ENCODE results near the gene IPO13.

Gene IPO13, protein sequence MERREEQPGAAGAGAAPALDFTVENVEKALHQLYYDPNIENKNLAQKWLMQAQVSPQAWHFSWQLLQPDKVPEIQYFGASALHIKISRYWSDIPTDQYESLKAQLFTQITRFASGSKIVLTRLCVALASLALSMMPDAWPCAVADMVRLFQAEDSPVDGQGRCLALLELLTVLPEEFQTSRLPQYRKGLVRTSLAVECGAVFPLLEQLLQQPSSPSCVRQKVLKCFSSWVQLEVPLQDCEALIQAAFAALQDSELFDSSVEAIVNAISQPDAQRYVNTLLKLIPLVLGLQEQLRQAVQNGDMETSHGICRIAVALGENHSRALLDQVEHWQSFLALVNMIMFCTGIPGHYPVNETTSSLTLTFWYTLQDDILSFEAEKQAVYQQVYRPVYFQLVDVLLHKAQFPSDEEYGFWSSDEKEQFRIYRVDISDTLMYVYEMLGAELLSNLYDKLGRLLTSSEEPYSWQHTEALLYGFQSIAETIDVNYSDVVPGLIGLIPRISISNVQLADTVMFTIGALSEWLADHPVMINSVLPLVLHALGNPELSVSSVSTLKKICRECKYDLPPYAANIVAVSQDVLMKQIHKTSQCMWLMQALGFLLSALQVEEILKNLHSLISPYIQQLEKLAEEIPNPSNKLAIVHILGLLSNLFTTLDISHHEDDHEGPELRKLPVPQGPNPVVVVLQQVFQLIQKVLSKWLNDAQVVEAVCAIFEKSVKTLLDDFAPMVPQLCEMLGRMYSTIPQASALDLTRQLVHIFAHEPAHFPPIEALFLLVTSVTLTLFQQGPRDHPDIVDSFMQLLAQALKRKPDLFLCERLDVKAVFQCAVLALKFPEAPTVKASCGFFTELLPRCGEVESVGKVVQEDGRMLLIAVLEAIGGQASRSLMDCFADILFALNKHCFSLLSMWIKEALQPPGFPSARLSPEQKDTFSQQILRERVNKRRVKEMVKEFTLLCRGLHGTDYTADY

GRCh38 chr1:43946236-43947060, at the start of gene IPO13:
Gene IPO13 (plus strand): TSS chr1:43946950. CDS start chr1:43947601, 651 bp downstream.
- DNase-seq (ENCODE audit: low spot score), result peak; percentile 96

DNA sequence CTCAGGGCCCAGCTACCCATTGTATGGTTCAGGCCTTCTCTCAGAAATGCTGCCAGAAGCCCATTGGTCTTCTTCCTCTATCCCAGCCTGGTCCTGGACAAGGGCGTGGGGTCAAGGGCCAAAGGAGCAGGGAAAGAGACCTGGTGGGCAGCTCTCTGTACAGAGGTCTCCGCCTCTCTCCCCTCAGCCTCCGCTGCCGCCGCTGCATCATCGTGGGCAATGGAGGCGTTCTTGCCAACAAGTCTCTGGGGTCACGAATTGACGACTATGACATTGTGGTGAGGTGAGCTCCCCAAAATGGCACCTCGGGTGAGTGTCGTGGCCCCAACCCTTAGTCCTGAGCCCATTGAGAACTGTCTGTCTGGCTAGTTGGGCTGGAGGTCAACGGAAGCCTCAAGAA, 47.8 kb upstream of the IPO13 start:
- no peak for DNase-seq (ENCODE audit: low spot score)

DNA sequence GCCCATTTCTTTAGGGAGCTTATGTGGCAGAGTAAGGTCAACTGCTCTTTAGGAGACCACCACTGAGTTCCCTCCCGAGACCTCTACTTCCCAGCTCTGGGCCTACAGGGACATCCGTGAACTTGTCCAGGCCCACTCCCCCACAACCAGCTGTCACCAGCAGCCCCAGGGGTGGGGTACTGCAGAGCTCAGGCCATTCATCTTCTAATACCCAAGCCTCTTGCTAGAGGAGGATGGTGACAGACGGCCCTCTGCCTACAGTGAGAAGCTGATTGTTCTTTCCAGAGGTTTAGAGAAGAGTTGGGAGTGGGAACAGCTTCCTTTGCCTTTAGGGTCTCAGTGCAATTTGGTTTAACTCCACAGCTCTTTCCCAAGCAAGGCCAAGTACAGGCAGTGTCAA, 46.4 kb upstream of the IPO13 start:
- no peak for DNase-seq (ENCODE audit: low spot score)

DNA sequence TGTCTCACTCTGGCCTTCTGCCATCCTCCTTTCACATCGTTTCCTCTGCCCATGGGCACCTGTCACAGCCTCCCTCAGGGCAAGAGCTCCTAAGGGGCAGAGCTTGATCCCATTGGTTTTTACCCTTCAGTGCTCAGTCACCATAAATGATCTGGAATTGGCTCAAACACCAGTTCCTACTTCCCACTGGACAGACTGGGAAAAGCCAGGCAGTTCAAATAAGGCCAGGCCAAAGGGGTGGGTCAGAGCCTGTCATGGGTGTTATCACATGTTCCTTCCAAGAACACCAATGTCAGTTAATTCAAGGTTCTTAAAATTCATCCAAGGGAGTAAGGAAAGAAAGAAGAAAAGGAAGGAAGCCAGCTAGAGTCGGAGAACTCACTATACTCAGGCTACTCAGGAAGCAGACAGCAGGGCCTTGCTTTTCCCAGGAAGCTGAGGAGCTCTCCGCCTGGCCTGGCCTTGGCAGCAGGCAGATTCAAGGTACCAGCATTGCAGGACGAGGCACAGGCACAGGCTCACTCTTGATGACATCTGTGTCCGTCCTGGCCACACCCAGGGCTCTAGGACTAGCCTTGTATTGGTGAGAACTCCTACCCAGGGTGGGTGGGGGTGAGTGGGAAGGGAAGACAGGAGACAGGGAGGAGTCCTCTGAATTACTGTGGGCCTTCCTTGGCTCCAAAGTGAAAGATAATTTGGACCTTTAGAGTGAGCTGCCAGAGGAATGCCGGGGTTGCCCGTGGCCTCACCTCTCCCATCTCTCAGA, 45.4 kb upstream of the IPO13 start:
- peak; percentile 10 for DNase-seq (ENCODE audit: low spot score)

GRCh38 chr1:43902058-43902831, 44.5 kb upstream of the IPO13 start:
- no peak for DNase-seq (ENCODE audit: low spot score)

GRCh38 chr1:43904660-43905551, 41.8 kb upstream of the IPO13 start:
- DNase-seq (ENCODE audit: low spot score), result no peak

DNA sequence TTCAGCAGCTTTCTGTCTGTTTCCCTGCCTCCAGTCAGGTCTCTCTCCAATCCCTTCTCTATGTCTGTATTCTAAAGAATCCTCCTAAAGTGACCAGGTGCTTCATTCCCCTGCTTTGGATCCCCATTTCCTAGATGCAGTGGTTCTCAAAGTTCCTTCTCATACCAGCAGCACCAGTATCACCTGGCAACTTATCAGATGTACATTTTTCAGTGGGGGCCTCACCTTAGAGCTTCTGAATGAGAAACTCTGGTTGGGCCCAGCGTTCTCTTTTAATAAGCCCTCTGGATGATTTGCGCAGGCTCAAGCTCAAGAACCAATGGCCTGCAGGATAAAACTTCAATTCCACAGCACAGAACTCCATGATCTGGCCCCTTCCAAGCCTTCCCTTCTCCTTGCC, 38.5 kb upstream of the IPO13 start:
- no peak for DNase-seq (ENCODE audit: low spot score)

- DNase-seq (ENCODE audit: low spot score), result no peak
Measured at GRCh38 chr1:43908858-43909257, 37.9 kb upstream of the IPO13 start.

DNA sequence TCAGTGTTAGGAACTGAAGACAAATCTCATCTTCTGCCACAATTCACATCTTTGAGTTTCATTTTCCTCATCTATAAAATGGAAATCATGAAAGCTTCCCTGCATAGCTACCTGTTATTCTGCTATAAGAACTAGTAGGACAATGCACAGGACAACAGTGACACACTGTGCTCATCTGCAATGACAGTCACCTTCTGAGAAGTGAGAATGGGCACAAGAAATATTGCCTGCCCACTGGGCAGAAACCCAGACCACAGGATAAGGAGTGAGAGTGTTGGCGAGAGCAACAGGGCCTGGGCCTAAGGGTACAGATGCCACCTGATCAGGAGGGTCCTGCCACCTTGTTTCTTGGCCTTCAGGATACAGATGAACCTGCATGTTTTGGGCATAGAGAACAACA, 36.4 kb upstream of the IPO13 start:
- no peak for DNase-seq (ENCODE audit: low spot score)

GRCh38 chr1:43912607-43913006, 34.1 kb upstream of the IPO13 start:
- DNase-seq (ENCODE audit: low spot score), result no peak

DNA sequence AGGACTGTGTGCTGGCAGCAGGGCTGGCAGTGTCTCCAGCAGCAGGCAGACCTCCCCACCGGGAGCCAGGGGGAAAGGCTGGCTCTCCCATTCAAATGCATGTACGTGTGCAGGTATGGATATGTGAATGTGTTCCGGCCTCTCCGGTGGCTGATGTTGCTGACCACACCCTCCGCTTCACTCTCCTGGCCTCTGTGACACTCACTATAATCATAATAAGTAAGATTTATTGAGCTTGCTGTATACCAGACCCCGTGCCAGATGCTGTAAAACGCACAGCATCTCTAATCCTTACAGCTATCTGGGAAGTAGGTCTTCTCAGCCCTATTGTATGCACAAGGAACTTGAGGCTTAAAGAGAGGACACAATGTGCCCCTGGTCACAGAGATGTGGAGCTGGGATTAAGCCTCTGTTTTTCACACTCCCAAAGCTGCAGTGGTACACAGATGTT, 33.7 kb upstream of the IPO13 start:
- no peak for DNase-seq (ENCODE audit: low spot score)

- DNase-seq (ENCODE audit: low spot score), result no peak
Measured at GRCh38 chr1:43913666-43914360, 32.9 kb upstream of the IPO13 start.

GRCh38 chr1:43914576-43915525, 31.9 kb upstream of the IPO13 start:
- no peak for DNase-seq (ENCODE audit: low spot score)

GRCh38 chr1:43919906-43920305, 26.8 kb upstream of the IPO13 start:
- no peak for DNase-seq (ENCODE audit: low spot score)

GRCh38 chr1:43921022-43921421, 25.7 kb upstream of the IPO13 start:
- no peak for DNase-seq (ENCODE audit: low spot score)

DNA sequence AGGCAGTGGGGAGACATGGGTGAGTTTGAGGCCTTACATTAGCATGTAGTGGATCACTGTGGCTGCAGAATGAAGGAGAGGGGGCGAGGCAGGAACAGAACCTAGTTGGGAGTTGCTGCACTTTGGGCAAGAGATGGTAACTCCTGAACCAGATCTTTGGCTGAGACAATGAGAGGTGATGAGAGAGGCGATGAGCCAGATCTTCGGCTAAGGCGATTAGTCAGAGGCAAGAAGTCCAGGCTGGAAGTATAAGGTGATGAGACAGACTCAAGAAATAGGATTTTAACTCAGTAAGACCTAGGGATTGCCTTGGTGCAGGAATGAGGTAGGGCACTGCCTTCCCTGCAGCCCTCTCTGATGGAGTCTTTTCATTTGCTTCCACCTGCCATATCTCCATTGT, 22.2 kb upstream of the IPO13 start:
- DNase-seq (ENCODE audit: low spot score), result no peak

GRCh38 chr1:43925846-43926245, 20.9 kb upstream of the IPO13 start:
- no peak for DNase-seq (ENCODE audit: low spot score)

Measured in hematopoietic multipotent progenitor cell treated with erythropoietin and hydrocortisone succinate and interleukin-3 and kit ligand, for 15 days (in vitro differentiated cells).